ENCODE results near the gene ROR2. TPM values are rescaled to one million over a fixed set of nuclear protein-coding genes. Genes with fewer than 3 reads are reported as not detected.

ROR2 gene
- total RNA-seq (2013) = 0.02 TPM
- polyA plus RNA-seq = not detected
- under 0.01 and 0.16 TPM in 2 replicates for polyA minus RNA-seq
- total RNA-seq = 0 to 2.0 (median 0.08) reads per million in 11 experiments

DNA sequence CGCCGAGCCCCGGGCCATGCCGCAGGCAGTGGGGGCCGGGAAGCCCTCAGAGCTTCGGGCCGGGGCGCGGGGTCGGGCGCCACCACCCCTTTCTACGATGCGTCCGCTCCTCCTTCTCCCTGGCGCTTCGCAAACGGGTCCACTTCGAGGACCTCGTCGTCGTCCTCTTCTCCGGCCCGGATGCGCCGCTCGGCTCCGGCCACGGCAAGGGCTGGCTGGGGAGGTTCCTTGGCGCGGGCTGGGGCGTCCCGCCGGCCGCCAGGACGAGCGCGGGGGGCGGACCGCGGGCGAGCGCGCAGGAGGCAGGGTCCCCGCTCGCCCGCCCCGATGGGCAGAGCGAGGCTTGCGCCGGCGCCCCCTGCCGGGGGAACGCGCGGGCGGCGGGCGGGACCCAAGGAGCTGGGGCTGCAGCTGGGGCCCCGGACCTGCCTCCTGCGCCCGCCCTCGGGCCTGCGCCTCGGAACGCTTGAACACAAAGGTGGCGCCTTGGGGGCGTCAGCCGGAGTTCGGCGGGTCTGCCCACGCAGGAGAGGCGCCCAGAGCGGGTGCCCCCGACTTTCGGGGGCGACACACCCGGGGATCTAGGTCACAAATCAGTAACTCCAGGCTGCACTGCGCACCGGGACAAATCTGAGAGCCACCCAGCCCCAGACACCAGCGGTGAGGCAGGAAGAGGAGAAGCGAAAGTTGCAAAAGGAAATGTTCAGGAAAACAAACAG lies at the start of gene ROR2:
Gene ROR2, minus strand, starts transcription at position 283 of the 719 bp plus-strand sequence.
- no peak within 1 kb of the TSS for H3K27ac Mint-ChIP-seq
- Histone ChIP-seq H3K79me2 (ENCODE audit: insufficient read depth, low read length) (no peaks in the 10 kb centered on the region), H3K27me3 (ENCODE audit: control insufficient read depth in 2 of 2, insufficient read depth in 2 of 2, low read length in 2 of 2) (peaks cover 46 to 69% of the 10 kb centered on the region in 2 donors), H3K4me1 (ENCODE audit: control insufficient read depth in 1 of 2, insufficient read depth in 2 of 2, low read length in 2 of 2) (peaks cover 4 to 12% of the 10 kb centered on the region in 2 donors), H2AFZ (ENCODE audit: insufficient read depth, low read depth, low read length, poor library complexity, severe bottlenecking) (no peak within 1 kb of the TSS), H3K9ac (ENCODE audit: insufficient read depth, low read length, poor library complexity, severe bottlenecking) (no peak within 1 kb of the TSS), H3K9me3 (replicated peaks in 1 of 2; ENCODE audit: control insufficient read depth in 1 of 2, insufficient read depth in 1 of 2, low read length in 2 of 2) (peaks cover 4 to 27% of the 10 kb centered on the region in 2 donors), H3K27ac (ENCODE audit: low read depth in 1 of 2, low read length in 2 of 2) (no peak within 1 kb of the TSS), H3K4me3 (replicated peaks in 1 of 3; ENCODE audit: low read depth in 2 of 3, low read length in 3 of 3) (peak within 1 kb of the TSS in 1 of 3 experiments; percentile 32), H4K20me1 (ENCODE audit: insufficient read depth, low read length) (no peaks in the 10 kb centered on the region), H3K4me2 (replicated peaks; ENCODE audit: extremely low read depth, low read length, poor library complexity, severe bottlenecking) (peak within 1 kb of the TSS; percentile 47), H3K36me3 (replicated peaks in 1 of 2; ENCODE audit: control insufficient read depth in 1 of 2, insufficient read depth in 2 of 2, low read length in 2 of 2) (no peaks in the 10 kb centered on the region)
- TF ChIP-seq, protein P1, sequence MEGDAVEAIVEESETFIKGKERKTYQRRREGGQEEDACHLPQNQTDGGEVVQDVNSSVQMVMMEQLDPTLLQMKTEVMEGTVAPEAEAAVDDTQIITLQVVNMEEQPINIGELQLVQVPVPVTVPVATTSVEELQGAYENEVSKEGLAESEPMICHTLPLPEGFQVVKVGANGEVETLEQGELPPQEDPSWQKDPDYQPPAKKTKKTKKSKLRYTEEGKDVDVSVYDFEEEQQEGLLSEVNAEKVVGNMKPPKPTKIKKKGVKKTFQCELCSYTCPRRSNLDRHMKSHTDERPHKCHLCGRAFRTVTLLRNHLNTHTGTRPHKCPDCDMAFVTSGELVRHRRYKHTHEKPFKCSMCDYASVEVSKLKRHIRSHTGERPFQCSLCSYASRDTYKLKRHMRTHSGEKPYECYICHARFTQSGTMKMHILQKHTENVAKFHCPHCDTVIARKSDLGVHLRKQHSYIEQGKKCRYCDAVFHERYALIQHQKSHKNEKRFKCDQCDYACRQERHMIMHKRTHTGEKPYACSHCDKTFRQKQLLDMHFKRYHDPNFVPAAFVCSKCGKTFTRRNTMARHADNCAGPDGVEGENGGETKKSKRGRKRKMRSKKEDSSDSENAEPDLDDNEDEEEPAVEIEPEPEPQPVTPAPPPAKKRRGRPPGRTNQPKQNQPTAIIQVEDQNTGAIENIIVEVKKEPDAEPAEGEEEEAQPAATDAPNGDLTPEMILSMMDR (IDR thresholded peaks at IDR 0.05) = peak; percentile 48
- H3K9me3 Mint-ChIP-seq = peaks cover 0 to 15% (median 11%) of the 10 kb centered on the region in 7 donors
- intact Hi-C loops (cut with micrococcal nuclease) = no loop called here
- under 1% methylated on average over 80 of the region's 81 CpGs for WGBS (ENCODE audit: insufficient coverage)
- H3K4me3 Mint-ChIP-seq = peak within 1 kb of the TSS; percentile 53 to 90
- H3K36me3 Mint-ChIP-seq = no peaks in the 10 kb centered on the region
- H3K27me3 Mint-ChIP-seq (ENCODE audit: low read depth in 3 of 3) = peaks cover 52 to 73% (median 64%) of the 10 kb centered on the region in 3 donors
- DNase-seq = no peak
- H3K4me1 Mint-ChIP-seq = peaks cover 8% of the 10 kb centered on the region

DNA sequence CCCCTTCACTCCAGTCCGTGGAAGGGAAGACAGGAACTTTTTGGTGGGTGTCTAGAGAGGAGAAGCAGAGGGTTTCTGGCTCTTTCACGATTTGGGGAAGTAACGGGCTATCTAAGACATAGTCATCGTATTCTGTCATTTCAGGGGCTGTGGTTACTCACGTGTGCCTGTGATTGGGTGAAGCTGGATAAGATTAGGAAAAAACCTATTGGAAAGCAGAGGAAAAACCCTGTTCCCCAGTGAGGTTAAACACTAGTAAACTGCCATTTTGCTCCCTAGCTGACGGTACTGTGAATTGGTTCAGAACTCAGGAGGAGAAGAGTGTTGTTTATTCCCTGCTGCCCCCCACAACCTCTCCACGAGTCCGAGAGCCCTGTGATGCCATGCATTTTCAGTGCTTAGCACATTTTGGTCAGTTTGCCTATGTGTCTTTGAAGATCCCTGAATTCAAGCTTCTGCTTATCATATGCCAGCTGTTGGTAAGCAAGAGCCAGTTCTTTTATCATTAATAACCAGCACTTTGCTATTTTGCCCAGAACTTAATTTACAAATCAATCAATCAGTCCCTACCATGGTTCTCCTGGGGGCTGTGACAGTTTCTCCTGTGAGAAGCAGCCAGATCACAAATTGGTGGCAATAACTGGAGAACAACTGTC lies 45.1 kb upstream of the ROR2 start:
- DNase-seq = peak in 1 of 3 donors; percentile 7
- no peaks in the 10 kb centered on the region for H3K9me3 ChIP-seq (replicated peaks in 1 of 2; ENCODE audit: control insufficient read depth in 1 of 2, insufficient read depth in 1 of 2, low read length in 2 of 2)
- H3K4me3 ChIP-seq (replicated peaks in 1 of 3; ENCODE audit: low read depth in 2 of 3, low read length in 3 of 3) = no peak overlapping the region
- H4K20me1 ChIP-seq (ENCODE audit: insufficient read depth, low read length) = no peaks in the 10 kb centered on the region
- no peak overlapping the region for H3K4me3 Mint-ChIP-seq
- peak overlapping the region in 1 of 7 donors; percentile 58 for H3K27ac Mint-ChIP-seq
- no peaks in the 10 kb centered on the region for H3K36me3 ChIP-seq (replicated peaks in 1 of 2; ENCODE audit: control insufficient read depth in 1 of 2, insufficient read depth in 2 of 2, low read length in 2 of 2)
- no peak overlapping the region for H2AFZ ChIP-seq (ENCODE audit: insufficient read depth, low read depth, low read length, poor library complexity, severe bottlenecking)
- TF ChIP-seq, protein P1 (IDR thresholded peaks at IDR 0.05) = no peak
- no peak overlapping the region for H3K4me2 ChIP-seq (replicated peaks; ENCODE audit: extremely low read depth, low read length, poor library complexity, severe bottlenecking)
- H3K27ac ChIP-seq (ENCODE audit: low read depth in 1 of 2, low read length in 2 of 2) = no peak overlapping the region
- intact Hi-C loops (cut with micrococcal nuclease) = no loop called here
- H3K4me1 Mint-ChIP-seq = peaks cover 4% of the 10 kb centered on the region
- peaks cover 5 to 16% (median 9%) of the 10 kb centered on the region in 3 donors for H3K27me3 Mint-ChIP-seq (ENCODE audit: low read depth in 3 of 3)
- WGBS (ENCODE audit: insufficient coverage) = 10% methylated on average over 6 of the region's 8 CpGs
- H3K9me3 Mint-ChIP-seq = peaks cover 0 to 3% (median 0%) of the 10 kb centered on the region in 7 donors
- H3K4me1 ChIP-seq (ENCODE audit: control insufficient read depth in 1 of 2, insufficient read depth in 2 of 2, low read length in 2 of 2) = no peaks in the 10 kb centered on the region
- H3K27me3 ChIP-seq (ENCODE audit: control insufficient read depth in 2 of 2, insufficient read depth in 2 of 2, low read length in 2 of 2) = no peaks in the 10 kb centered on the region
- H3K36me3 Mint-ChIP-seq = no peaks in the 10 kb centered on the region
- no peaks in the 10 kb centered on the region for H3K79me2 ChIP-seq (ENCODE audit: insufficient read depth, low read length)
- H3K9ac ChIP-seq (ENCODE audit: insufficient read depth, low read length, poor library complexity, severe bottlenecking) = no peak overlapping the region
